IPS-11a (cell line): ENCODE data around the gene CASP9.
"Not testable (repeated sequence)": the region's sequence is repeated elsewhere in the genome, so short reads cannot be mapped to it uniquely, and the experiment has no call there.

Source experiments
- H3K4me3 ChIP-seq: one replicate; pipeline ENCODE4 v1.5.1; 2013; ENCODE audit warnings: low read depth, low read length, control low read depth

The CASP9 gene

DNA sequence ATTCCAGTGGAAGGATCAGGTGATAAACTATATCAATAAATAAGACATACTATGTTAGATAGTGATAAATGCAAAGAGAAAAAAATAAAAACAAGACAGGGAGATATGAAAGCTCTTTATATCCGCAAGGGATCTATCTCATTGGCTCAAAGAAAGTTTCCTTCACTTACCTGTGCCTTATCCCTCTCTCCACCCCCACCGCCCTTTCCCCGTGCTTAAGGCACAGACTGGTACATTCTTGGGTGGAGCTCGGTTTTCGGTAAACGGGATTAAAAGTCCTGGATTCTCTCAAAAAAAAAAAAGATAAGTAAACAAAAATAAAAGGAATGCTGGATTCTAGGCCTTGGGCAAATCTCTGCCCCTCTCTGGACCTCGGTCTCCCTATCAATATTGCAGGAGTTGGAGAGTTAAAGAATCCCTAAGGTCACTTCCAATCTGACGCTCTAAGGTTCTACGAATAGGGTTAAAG lies 2.0 kb upstream of the CASP9 start:
- H3K4me3 ChIP-seq: peak overlapping the region; percentile 18

DNA sequence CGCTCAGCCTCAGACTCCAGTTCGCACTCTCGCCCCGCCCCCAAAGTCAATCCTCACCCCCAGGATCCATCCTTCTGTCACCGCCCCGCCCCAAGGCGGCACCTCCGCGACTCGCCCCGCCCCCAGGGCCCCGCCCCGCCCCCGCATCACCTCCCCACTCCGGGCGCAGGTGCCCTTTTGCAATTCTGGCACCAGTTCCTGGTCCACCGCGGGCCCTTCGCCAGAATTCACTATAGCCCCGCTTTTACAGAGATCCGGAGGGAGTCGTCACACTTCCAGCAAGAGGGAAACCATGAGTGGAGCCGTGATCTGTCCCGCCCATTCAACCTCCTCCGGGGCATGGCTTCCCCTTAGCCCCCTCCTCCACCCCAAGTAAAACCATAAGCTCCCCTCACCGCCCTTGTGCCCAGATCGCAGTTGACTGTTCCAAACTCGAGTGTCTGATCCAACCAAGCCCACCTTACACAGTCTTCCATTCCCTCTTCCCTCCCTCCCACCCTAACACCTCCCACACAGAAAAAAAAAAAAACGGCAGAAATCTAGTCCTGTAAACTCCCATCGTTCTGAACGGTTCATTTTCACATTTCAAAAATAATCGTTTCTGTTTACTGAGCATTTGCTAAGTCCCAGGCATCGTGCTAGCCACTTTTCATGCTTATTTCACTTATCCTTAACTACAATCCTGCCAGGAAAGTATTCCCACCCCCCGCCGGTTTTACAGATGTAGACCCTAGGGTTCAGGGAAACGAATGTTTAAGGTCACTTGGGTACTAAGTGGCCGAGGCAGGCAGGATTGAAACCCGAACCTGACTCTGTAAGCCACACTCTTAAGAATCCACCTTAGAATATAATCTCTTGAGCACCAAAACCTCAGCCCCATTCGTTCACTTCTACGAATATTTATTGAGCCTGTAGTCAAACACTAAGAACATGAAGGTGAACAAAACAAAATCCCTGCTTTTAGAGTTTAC lies 1.3 kb upstream of the CASP9 start:
- H3K4me3 ChIP-seq: peak overlapping the region; percentile 56

DNA sequence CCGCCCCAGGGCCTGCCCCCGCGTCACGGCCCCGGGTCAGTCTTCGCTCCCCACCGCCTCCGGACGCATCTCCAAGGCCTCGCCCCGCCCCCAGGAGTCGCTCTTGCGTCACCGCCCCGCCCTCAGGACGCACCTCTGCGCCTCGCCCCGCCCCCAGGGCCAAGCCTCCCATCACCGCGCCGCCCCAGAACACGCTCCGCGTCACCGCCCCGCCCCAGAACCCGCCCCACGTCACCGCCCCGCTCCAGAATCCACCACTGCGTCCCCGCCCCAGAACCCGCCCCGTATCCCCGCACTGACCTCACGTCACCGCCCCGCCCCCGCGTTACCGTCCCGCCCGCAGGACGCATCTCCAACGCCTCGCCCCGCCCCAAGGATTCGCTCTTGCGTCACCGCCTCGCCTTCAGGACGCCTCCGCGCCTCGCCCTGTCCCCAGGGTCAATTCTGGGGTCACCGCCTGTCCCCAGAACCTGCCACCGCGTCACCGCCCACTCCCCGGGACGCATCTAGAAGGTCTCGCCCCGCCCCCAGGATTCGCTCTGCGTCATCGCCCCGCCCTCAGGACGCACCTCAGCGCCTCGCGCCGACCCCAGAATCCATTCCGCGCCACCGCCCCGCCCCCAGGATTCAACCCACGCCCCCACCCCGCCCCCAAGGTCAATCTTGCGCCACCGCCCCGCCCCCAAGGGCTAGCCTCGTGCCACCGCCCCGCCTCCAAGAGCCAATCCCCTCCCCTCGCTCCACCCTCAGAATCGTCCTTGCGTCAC lies 451 bp upstream of the CASP9 start:
- H3K4me3 ChIP-seq: peak overlapping the region; percentile 66

DNA sequence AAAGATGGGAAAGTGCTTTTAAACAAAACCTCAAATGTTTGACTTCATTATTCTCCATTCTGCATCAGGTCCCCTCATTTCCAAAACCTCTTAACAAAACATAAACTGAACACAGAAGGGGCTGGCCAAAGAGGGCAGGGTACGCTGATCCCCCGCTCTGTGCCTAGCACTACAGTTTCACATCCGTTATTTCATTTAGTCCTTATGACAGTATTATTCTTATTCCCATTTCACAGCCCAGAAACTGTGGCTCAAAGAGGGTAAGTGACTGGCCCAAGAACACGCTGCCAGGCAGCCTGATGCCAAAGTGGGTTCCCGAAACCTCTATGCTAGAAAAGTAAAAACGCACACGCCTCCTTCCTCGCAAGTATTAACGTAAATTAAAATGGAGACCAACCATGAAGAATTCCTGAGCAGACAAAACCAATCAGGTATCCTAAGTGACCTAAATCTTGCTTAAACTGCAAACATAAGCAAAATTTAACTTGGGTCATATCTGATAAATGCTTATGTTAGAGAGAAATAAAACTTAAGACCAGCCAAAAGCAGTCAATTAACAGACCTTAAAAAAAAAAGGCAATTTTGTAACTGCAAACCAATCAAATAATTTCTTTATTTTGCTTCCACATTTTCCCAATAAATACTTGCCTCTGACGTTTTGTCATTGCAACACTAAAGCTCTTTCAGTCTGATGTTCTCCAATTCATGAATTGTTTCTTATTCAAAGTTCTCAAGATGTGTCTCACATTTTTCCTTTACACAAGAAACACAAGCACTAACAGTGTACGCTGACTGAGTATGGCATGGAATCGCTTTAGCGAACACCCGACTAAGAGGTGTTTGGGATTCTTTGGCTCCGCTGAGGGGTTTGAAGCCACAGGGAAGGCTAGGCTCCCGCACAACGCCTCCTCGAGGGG lies 653 bp downstream of the CASP9 start:
- H3K4me3 ChIP-seq: peak overlapping the region; percentile 75

DNA sequence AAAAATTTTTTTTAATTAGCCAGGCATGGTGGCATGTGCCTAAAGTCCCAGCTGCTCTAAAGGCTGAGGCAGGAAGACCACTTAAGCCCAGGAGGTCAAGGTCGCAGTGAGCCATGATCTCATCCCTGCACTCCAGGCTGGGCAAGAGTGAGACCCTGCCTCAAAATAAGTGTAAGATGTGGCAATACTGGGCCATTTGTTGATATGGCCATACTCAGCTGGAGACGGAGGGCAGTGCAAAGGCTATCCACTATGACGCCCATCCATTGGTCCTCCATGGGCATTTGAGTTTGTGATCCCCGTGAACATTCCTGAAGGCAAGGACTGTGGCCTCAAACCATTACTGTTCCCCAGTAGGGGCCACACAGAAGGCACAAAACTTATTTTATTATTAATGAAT lies 1.5 kb downstream of the CASP9 start:
- H3K4me3 ChIP-seq: no peak overlapping the region

DNA sequence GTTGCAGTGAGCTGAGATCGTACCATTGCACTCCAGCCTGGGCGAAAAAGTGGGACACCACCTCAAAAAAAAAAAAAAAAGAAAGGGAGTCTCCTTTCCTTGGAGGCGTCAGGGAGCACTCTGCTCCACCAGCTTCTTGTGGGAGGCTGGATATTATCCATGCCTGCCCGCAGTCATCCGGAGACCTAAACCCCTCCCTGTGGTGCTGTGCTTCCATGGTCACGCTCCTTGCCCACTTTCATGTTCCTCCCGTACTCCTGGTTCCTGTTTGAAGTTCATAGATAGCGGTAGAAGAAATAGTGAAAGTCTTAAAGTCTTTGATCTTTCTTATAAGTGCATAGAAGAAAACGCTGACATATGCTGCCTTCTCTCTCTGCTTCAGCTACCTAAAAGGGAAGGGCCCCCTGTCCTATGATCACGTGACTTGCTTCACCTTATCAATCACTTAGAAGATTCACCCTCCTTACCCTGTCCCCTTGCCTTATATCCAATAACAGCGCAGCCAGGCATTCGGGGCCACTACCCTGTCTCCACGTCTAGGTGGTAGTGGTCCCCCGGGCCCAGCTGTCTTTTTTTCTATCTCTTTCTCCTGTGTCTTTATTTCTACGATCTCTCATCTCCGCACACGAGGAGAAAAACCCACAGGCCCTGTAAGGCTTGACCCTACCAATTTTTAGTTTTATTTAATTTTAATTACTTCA lies 2.7 kb downstream of the CASP9 start:
- not testable (repeated sequence) for H3K4me3 ChIP-seq

DNA sequence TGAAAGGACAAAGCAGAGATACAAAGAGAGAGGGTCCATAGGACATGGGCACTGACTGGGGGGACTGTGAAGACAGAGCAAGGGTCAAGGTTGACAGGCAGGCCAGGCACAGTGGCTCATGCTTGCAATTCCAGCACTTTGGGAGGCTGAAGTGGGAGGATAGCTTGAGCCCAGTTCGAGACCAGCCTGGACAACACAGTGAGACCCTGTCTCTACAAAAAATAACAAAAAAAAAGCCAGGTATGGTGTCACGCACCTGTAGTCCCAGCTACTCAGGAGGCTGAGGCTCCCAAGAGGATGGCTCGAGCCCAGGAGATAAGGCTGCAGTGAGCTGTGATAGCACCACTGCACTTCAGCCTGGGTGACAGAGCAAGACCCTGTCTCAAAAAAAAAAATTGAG lies 4.4 kb downstream of the CASP9 start:
- no peak overlapping the region for H3K4me3 ChIP-seq

DNA sequence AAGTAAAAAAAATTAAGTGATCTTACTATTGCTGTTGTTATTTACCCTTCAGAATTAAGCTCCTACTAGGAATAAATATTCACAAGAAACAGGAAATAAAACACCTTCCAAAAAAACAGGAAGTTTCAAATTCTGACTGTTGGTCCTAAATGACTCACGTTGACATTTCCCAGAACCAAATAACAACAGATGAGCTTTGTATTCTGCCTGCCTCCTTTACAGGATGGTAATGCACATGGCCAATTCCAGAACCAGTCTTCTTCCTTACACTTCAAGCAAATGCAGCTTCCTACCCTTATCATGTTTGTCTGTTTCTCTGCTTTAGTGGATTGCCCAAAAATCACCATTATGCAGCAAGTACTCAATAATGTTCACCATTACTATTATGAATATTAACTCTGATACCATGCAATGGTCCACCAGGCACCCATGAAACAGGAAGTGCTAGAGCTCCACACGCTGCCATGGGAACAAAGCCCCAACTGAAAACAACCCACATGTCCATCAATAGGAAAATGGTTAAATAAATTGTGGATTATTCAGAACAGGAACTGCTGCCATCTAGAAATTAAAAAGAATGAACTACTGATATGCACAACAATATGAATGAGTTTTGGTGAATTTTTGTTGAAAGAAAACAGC lies 8.9 kb downstream of the CASP9 start:
- H3K4me3 ChIP-seq: no peak overlapping the region

DNA sequence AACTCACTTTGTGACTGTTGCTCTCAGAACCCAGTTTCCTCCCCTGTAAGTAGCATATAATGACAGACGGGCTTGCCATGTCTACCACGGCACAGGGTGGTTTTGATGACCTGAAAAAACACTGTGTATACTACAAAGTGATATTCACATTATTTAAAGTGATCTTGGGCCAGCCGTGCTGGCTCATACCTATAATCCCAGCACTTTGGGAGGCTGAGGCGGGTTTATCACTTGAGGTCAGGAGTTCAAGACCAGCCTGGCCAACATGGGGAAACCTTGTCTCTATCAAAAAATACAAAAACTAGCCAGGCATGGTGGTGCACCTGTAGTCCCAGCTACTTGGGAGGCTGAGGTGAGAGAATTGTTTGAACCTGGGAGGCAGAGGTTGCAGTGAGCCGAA lies 9.5 kb downstream of the CASP9 start:
- H3K4me3 ChIP-seq: not testable (repeated sequence)

DNA sequence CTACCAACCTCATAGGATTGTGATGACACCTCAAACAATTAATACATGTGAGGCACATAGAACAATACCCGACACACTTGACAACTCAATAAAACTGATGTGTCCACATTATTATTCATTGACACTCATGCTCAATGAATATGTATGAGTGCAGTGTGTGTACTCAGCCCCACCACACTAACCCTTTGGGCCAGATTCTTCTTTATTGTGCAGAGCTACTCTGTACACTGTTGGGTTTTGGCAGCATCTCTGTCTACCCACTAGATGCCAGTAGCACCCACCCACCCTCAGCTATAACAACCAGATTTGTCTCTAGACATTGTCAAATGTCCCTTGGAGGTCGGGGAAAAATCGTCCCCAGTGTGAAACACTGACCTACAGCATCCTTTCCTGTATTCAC lies 10.1 kb downstream of the CASP9 start:
- H3K4me3 ChIP-seq: no peak overlapping the region

DNA sequence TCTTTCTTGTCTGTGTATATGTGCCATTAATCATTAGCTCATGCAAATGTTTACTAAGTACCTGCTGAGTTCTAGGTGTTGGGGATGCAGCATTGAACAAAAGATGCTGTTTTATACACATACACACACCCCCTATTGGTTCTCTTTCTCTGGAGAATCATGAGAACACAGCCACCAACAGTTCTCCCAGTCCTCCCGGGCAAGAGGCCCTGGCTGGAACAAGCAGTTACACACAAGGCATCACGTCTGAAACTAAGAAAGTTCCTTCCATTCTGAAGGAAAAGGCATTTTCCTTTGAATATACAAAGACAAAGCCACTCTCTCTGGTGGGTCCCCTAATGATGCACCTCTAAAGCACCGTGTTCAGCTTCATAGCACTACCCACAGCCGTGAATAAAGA lies 10.8 kb downstream of the CASP9 start:
- H3K4me3 ChIP-seq: no peak overlapping the region

DNA sequence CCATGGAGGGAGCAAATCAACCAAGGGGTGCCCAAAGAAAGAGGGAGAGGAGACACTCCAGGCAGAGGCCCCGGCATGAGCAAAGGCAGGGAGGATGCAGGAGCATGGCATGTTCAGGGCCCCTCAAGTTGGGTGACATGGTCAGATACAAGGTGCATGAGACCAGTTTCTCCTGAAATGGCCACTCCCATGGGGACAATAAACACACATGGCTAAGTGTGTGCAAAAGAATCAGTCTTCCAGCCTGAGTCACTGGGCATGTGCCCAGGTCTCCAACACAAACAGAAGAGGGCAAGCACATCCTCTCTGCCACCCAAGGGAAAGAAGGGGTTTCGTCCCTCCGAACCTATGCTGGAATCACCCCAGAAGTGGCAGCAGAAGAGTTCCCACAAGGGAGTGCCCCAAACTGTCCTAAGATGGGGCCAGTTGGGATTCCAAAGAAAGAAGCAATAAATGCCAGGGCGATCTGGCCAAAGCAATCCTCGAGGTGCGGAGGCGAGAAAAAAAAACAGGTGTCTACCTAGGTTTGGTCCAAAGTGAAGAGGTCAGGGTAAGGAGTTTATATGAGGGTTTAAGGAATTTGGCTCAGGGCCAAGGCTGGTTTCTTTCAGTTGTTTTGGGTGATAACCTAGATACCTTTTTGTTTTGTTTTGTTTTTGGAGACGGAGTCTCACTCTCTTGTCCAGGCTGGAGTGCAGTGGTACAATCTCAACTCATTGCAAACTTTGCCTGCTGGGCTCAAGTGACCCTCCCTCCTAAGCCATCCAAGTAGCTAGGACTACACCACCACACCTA lies 13.2 kb downstream of the CASP9 start:
- no peak overlapping the region for H3K4me3 ChIP-seq

DNA sequence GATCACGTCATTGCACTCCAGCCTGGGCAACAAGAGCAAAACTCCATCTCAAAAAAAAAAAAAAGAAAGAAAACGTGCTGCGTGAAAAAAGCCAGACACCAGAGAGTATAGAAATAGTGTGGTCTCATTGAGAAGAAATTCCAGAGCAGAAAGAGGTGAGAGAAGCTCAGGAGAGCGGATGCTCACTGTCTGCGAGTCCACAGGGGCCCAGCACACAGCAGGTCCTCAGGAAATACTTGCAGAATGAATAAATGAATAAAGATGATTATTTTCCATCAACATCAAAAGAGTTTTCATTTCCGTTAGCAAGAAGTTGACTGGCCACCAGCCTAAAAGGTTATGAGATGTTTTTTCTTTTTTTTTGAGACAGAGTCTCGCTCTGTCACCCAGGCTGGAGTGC lies 14.4 kb downstream of the CASP9 start:
- no peak overlapping the region for H3K4me3 ChIP-seq

DNA sequence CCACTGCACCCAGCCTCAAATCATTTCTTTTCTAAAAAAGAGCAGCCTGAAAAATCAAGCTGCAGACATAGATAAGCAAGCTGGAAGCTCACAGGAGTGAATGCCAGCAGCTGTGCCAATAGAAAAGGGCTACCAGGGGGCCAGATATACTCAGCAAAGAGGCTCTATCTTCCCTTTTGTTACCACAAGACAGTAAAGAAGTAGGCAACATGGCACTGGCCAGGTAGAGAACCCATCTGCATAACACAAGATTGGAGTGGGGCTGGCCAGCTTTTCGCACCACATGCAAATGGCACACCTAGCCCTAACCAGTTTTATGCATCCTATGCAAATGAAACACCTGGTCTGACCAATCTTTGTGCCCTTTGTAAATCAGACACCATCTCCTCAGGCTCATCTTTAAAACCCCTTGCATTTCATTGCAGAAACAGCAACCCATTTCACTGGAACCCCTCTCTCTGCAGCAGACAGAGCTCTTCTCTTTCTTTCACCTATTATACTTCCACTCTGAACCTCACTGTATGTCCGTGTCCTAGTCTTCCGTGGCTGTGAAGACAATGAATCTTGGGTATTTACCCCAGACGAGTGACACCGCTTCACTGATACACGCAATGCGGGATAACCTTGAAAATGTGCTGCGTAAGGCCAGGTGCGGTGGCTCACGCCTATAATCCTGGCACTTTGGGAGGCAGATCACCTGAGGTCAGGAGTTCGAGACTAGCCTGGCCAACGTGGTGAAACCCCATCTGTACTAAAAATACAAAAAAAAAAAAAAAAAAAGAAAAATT lies 15.1 kb downstream of the CASP9 start:
- H3K4me3 ChIP-seq: no peak overlapping the region

DNA sequence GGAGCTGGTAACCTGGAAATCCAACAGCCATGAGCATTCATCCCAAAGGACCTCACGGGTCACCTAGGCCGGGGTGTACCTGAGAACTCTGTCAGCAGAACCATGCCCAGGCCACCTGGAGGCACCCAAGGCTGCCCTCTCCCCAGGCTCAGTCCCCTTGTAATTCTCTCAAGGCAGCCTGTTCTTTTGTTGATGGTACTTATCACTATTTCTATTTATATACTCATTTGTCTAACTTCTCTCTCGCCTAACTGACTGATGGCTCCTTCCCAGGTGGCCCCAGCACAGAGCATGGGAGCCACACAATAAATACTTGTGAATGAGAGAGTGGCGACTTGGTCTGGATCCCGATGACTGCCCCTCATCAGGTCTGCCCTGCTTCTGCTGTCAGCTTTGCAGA lies 16.7 kb downstream of the CASP9 start:
- no peak overlapping the region for H3K4me3 ChIP-seq

DNA sequence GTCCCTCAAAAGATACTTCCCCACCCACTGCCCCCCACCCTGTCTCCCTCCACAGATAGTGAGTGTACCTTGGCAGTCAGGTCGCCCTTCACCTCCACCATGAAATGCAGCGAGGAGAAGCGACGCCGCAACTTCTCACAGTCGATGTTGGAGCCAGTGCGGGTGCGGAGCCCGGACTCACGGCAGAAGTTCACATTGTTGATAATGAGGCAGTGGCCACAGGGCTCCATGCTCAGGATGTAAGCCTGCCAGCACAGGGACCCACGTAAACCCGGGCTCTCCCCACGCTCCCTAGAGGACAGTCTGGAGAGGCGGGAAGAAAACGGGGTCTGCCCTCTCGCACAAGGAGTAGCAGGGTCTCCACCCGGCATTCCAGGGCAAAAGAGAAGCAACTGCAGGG lies 17.2 kb downstream of the CASP9 start:
- H3K4me3 ChIP-seq: no peak overlapping the region

DNA sequence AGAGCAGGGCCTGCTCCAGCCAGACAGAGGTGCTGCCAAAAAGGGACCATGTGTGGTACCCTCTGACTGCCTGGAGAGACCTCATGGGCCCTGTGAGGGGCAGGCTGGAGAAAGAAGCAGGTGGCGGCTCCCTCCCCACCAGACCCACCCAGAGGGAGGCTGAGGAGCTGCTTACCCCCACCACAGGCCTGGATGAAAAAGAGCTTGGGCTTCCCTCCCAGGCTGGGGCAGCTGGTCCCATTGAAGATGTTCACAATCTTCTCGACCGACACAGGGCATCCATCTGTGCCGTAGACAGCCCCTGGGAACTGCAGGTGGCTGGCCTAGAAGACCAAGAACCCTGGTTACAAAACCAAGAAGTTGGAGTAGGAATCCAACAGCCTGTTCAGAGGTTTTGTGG lies 19.6 kb downstream of the CASP9 start:
- no peak overlapping the region for H3K4me3 ChIP-seq
